H1 (cell line): ENCODE measurements around the gene GLB1L2. TPM values are rescaled to one million over a fixed set of nuclear protein-coding genes. Genes with fewer than 3 reads are reported as not detected.

ENCODE experiments used
- CTCF ChIA-PET: fragments of 300-600 bp; sonication (Branson Sonifier 250); formaldehyde crosslinking; loops from one replicate; lab custom pipeline; 2021; ENCODE audit not compliant: partially characterized antibody; lab: Charles Lee
- POLR2A ChIA-PET: fragments of 300-600 bp; sonication (Branson Sonifier 250); formaldehyde crosslinking; loops from one replicate; lab custom pipeline; 2021; ENCODE audit warnings: inconsistent platforms; ENCODE audit not compliant: partially characterized antibody; lab: Charles Lee
- DNase-seq, 2 experiments: peaks; one replicate each; pipeline versions ENCODE4 v3.0.0 to v3.0.0-alpha.2; 2010 to 2022; ENCODE audit warnings: low spot score in 2 of 2, low read depth in 1 of 2, mixed read lengths in 1 of 2
- FAIRE-seq: peaks from 2 replicates; lab custom pipeline; 2011; peaks lifted over from hg19 to GRCh38; lab: Jason Lieb, UNC
- H2AFZ ChIP-seq: 2 replicates; pipeline ENCODE4 v1.8.1; 2012; ENCODE audit warnings: low read length, inconsistent platforms
- H2AK5ac ChIP-seq: 2 replicates; pipeline ENCODE4 v1.6.1; 2013; ENCODE audit warnings: low read depth, low read length
- H2BK120ac ChIP-seq: replicated peaks from 2 replicates; pipeline ENCODE3; 2013; ENCODE audit warnings: low read depth, low read length, inconsistent platforms
- H2BK12ac ChIP-seq: 2 replicates; pipeline ENCODE4 v1.6.1; 2013; ENCODE audit warnings: low read depth, low read length
- H2BK15ac ChIP-seq: 2 replicates; pipeline ENCODE4 v1.6.1; 2013; ENCODE audit warnings: low read length
- H2BK20ac ChIP-seq: 2 replicates; pipeline ENCODE4 v1.6.1; 2013; ENCODE audit warnings: low read length
- H2BK5ac ChIP-seq: 2 replicates; pipeline ENCODE4 v1.6.1; 2013; ENCODE audit warnings: low read depth, low read length
- H3K14ac ChIP-seq: 2 replicates; pipeline ENCODE4 v1.6.1; 2013; ENCODE audit warnings: inconsistent platforms; ENCODE audit not compliant: insufficient read length
- H3K18ac ChIP-seq: 2 replicates; pipeline ENCODE4 v1.6.1; 2013; ENCODE audit warnings: low read length; ENCODE audit errors: extremely low read depth
- H3K23ac ChIP-seq: 2 replicates; pipeline ENCODE4 v1.6.1; 2013; ENCODE audit warnings: inconsistent platforms; ENCODE audit not compliant: insufficient read length
- H3K23me2 ChIP-seq: 2 replicates; pipeline ENCODE4 v1.6.1; 2013; ENCODE audit warnings: low read depth, low read length
- H3K27ac ChIP-seq: 2 replicates; pipeline ENCODE4 v1.6.1; 2011; ENCODE audit warnings: low read depth, low read length, inconsistent platforms
- H3K27me3 ChIP-seq, 4 experiments: replicated peaks in 1 of 4; 1 replicate in 1 of 4; 2 replicates in 3 of 4; pipeline versions ENCODE4 v1.6.1 to v1.8.1; 2011 to 2013; ENCODE audit warnings: low read length in 3 of 4, mild to moderate bottlenecking in 3 of 4, inconsistent platforms in 2 of 4, mixed read lengths in 2 of 4, moderate library complexity in 1 of 4; ENCODE audit not compliant: control insufficient read depth in 3 of 4, insufficient read depth in 3 of 4; ENCODE audit errors: extremely low read depth in 1 of 4
- H3K36me3 ChIP-seq, 4 experiments: 2 replicates each; pipeline versions ENCODE4 v1.6.1 to v1.8.1; 2011 to 2013; ENCODE audit warnings: mild to moderate bottlenecking in 4 of 4, low read length in 3 of 4, moderate library complexity in 2 of 4, control low read depth in 1 of 4, inconsistent platforms in 1 of 4; ENCODE audit not compliant: insufficient read depth in 4 of 4, control insufficient read depth in 2 of 4
- H3K4ac ChIP-seq: replicated peaks from 2 replicates; pipeline ENCODE3; 2013; ENCODE audit warnings: low read length, low read depth, mixed read lengths, inconsistent platforms; ENCODE audit not compliant: insufficient read length
- H3K4me1 ChIP-seq, 4 experiments: replicated peaks in 1 of 4; 1 replicate in 1 of 4; 2 replicates in 3 of 4; pipeline versions ENCODE4 v1.6.1 to v1.8.1; 2011 to 2013; ENCODE audit warnings: low read length in 3 of 4, inconsistent platforms in 2 of 4, mixed read lengths in 1 of 4; ENCODE audit not compliant: insufficient read depth in 4 of 4, control insufficient read depth in 3 of 4
- H3K4me2 ChIP-seq, 2 experiments: 2 replicates each; pipeline versions ENCODE4 v1.6.1 to v1.8.1; 2011 to 2013; ENCODE audit warnings: low read depth in 2 of 2, low read length in 2 of 2, control low read depth in 1 of 2, inconsistent platforms in 1 of 2, mild to moderate bottlenecking in 1 of 2; ENCODE audit not compliant: insufficient read depth in 1 of 2
- H3K4me3 ChIP-seq, 4 experiments: fragments of 200-600, 300-600 bp in 1 of 4; sonication (generic), shearing (Covaris generic), sonication (Bioruptor Twin) in 1 of 4; 2 replicates each; pipeline versions ENCODE4 v1.5.1 to v1.8.1; 2011 to 2016; ENCODE audit warnings: low read length in 4 of 4, low read depth in 3 of 4, control low read depth in 2 of 4, inconsistent platforms in 2 of 4, mild to moderate bottlenecking in 2 of 4, mixed read lengths in 1 of 4, moderate library complexity in 1 of 4; ENCODE audit not compliant: insufficient read depth in 2 of 4; ENCODE audit errors: extremely low read depth in 1 of 4
- H3K56ac ChIP-seq: replicated peaks from 2 replicates; pipeline ENCODE3; 2013; ENCODE audit warnings: low read depth, mild to moderate bottlenecking, mixed read lengths, low read length, inconsistent platforms; ENCODE audit not compliant: insufficient read length
- H3K79me1 ChIP-seq: 2 replicates; pipeline ENCODE4 v1.6.1; 2013; ENCODE audit warnings: low read depth, low read length, control low read depth
- H3K79me2 ChIP-seq, 2 experiments: 2 replicates each; pipeline versions ENCODE4 v1.6.1 to v1.8.1; 2012 to 2013; ENCODE audit warnings: low read length in 2 of 2, mild to moderate bottlenecking in 2 of 2, inconsistent platforms in 1 of 2; ENCODE audit not compliant: insufficient read depth in 2 of 2, control insufficient read depth in 1 of 2
- H3K9ac ChIP-seq, 4 experiments: replicated peaks in 1 of 4; 1 replicate in 1 of 4; 2 replicates in 3 of 4; pipeline versions ENCODE4 v1.6.1 to v1.8.1; 2011 to 2013; ENCODE audit warnings: low read depth in 3 of 4, low read length in 3 of 4, control low read depth in 2 of 4, mild to moderate bottlenecking in 2 of 4, moderate library complexity in 2 of 4, inconsistent platforms in 1 of 4; ENCODE audit errors: extremely low read depth in 1 of 4
- H3K9me3 ChIP-seq, 2 experiments: 2 replicates each; pipeline versions ENCODE4 v1.6.1 to v1.8.1; 2012 to 2013; ENCODE audit warnings: mild to moderate bottlenecking in 2 of 2, moderate library complexity in 2 of 2, control low read depth in 1 of 2, inconsistent platforms in 1 of 2, low read depth in 1 of 2, low read length in 1 of 2, mixed read lengths in 1 of 2; ENCODE audit not compliant: insufficient read depth in 2 of 2
- H4K20me1 ChIP-seq, 2 experiments: replicated peaks in 1 of 2; 2 replicates each; pipeline versions ENCODE3 to v1.8.1; 2011 to 2013; ENCODE audit warnings: inconsistent platforms in 2 of 2, low read length in 2 of 2, mild to moderate bottlenecking in 1 of 2; ENCODE audit not compliant: insufficient read depth in 2 of 2, control insufficient read depth in 1 of 2
- H4K5ac ChIP-seq: 2 replicates; pipeline ENCODE4 v1.6.1; 2013; ENCODE audit warnings: low read length, low read depth, mixed read lengths, inconsistent platforms; ENCODE audit not compliant: insufficient read length
- H4K8ac ChIP-seq: 2 replicates; pipeline ENCODE4 v1.8.0; 2013; ENCODE audit warnings: mild to moderate bottlenecking, moderate library complexity, low read length, inconsistent platforms; ENCODE audit not compliant: insufficient read depth; ENCODE audit errors: extremely low read depth
- H4K91ac ChIP-seq: replicated peaks from 2 replicates; pipeline ENCODE3; 2013; ENCODE audit warnings: low read length, mixed read lengths, inconsistent platforms; ENCODE audit not compliant: insufficient read length
- ASH2L ChIP-seq: fragments of 200-600, 300-600 bp; sonication (generic); IDR thresholded peaks from one replicate; pipeline ENCODE4 v1.7.1; 2017; ENCODE audit warnings: low read length
- BRCA1 ChIP-seq: IDR thresholded peaks from 2 replicates; pipeline ENCODE4 v1.6.1; 2012; ENCODE audit warnings: low read depth, low read length, improper control_type of control experiment
- CBX8 ChIP-seq: fragments of 300-800, 300-1000 bp; sonication (generic); IDR thresholded peaks from 2 replicates; pipeline ENCODE4 v1.7.1; 2016; ENCODE audit warnings: low read depth, low read length, borderline replicate concordance
- CTBP2 ChIP-seq: IDR thresholded peaks from 2 replicates; pipeline ENCODE4 v1.7.0; 2011; ENCODE audit warnings: borderline replicate concordance, mild to moderate bottlenecking, moderate library complexity, mixed read lengths, low read length; ENCODE audit not compliant: insufficient read depth, insufficient read length
- E2F6 ChIP-seq: IDR thresholded peaks from 2 replicates; pipeline ENCODE4 v1.6.1; 2012; ENCODE audit warnings: inconsistent platforms
- NANOG ChIP-seq: IDR thresholded peaks from 2 replicates; pipeline ENCODE4 v1.6.1; 2011; ENCODE audit warnings: low read length, low read depth, mild to moderate bottlenecking, inconsistent platforms; ENCODE audit not compliant: insufficient read depth, poor library complexity, severe bottlenecking
- RAD21 ChIP-seq, 2 experiments: IDR thresholded peaks in 1 of 2; conservative IDR thresholded peaks in 1 of 2; 2 replicates each; pipeline ENCODE4 v1.6.1; 2011; ENCODE audit warnings: low read depth in 2 of 2, low read length in 2 of 2, improper control_type of control experiment in 1 of 2, inconsistent platforms in 1 of 2, mild to moderate bottlenecking in 1 of 2, moderate library complexity in 1 of 2
- RFX5 ChIP-seq: IDR thresholded peaks from 2 replicates; pipeline ENCODE4 v1.6.1; 2011; ENCODE audit warnings: low read depth, low read length, improper control_type of control experiment, borderline replicate concordance
- SIRT6 ChIP-seq: IDR thresholded peaks from one replicate; pipeline ENCODE4 v1.7.1; 2012; ENCODE audit warnings: low read length, inconsistent platforms
- SIX5 ChIP-seq: IDR thresholded peaks from 2 replicates; pipeline ENCODE4 v1.6.1; 2011; ENCODE audit warnings: mild to moderate bottlenecking, low read depth, low read length
- SP2 ChIP-seq: IDR thresholded peaks from 2 replicates; pipeline ENCODE4 v1.6.1; 2012; ENCODE audit warnings: mild to moderate bottlenecking, low read length, inconsistent platforms
- SP4 ChIP-seq: IDR thresholded peaks from 2 replicates; pipeline ENCODE4 v1.6.1; 2012; ENCODE audit warnings: low read length, inconsistent platforms
- WGBS, 2 experiments: shearing (Covaris generic) in 1 of 2; methylation state at CpG; one replicate each; pipeline versions ENCODE4 v1.1.6 to v1.1.7; 2013 to 2015; ENCODE audit warnings: low lambda C conversion rate in 2 of 2, mixed read lengths in 2 of 2, inconsistent platforms in 1 of 2, low coverage in 1 of 2, missing lambda C conversion rate in 1 of 2; ENCODE audit not compliant: insufficient replicate concordance in 2 of 2, insufficient coverage in 1 of 2, insufficient read length in 1 of 2; ENCODE audit errors: extremely low coverage in 1 of 2, missing lambda C conversion rate in 1 of 2; 5-methylcytosine and 5-hydroxymethylcytosine counted together
- polyA plus RNA-seq, 7 experiments: library from polyadenylated mRNA; depleted of rRNA in 3 of 7; stranded (reverse) in 5 of 7; unstranded in 2 of 7; fragments of >200 nt in 5 of 7; fragments of 200-250 nt in 2 of 7; gene quantifications; 1 replicate in 5 of 7; 2 replicates in 1 of 7; 4 replicates in 1 of 7; pipeline versions ENCODE4 v1.2.1 to v1.2.3, GENCODE V29; 2011 to 2013; ENCODE audit warnings: missing spikeins in 2 of 7, mixed read lengths in 2 of 7
- total RNA-seq: library from RNA; stranded (reverse); fragmentation: NEBNext Ultra II Directional; extraction: Animal tissue kit (Norgen Biotek cat#: 25700); gene quantifications from 2 replicates; pipeline ENCODE4 v1.2.1, GENCODE V29; 2021

GLB1L2 gene
- total and polyA plus RNA-seq, 2 of the 8 experiments (the other 6 are each of a cell fraction or from before 2014, with no cell fraction given), result 4.4 to 7.9 TPM

- no peak overlapping the region for H2BK12ac ChIP-seq
- no peak overlapping the region for H3K4me3 ChIP-seq
- ChIA-PET POLR2A (no interaction called here), CTCF (interaction anchor here (0.6 to 1.7 kb wide), 3 partner anchors 10 to 151 kb away, joined by 3 to 6 read pairs (median 4); no protein-coding TSS in a partner anchor)
- no peak overlapping the region for H3K4ac ChIP-seq
- H4K5ac ChIP-seq, result no peak overlapping the region
- WGBS, 2 experiments, result 86% methylated on average over 6 of the region's 6 CpGs; no CpG with 5 or more reads in 1 of the 2 experiments
- H2BK20ac ChIP-seq, result no peak overlapping the region
- FAIRE-seq, result peak; percentile 32
- no peak overlapping the region for H3K23ac ChIP-seq
- H4K8ac ChIP-seq, result no peak overlapping the region
- H2BK120ac ChIP-seq, result no peak overlapping the region
- H2AFZ ChIP-seq, result no peak overlapping the region
- H3K27ac ChIP-seq, result no peak overlapping the region
- no peaks in the 10 kb centered on the region for H3K79me2 ChIP-seq
- H3K18ac ChIP-seq, result no peak overlapping the region
- no peaks in the 10 kb centered on the region; a peak in 1 of 7 replicates for H3K27me3 ChIP-seq
- H3K56ac ChIP-seq, result no peak overlapping the region
- H2AK5ac ChIP-seq, result no peak overlapping the region
- no peak overlapping the region for H2BK5ac ChIP-seq
- no peak for DNase-seq
- H2BK15ac ChIP-seq, result no peak overlapping the region
- H3K4me1 ChIP-seq, result peaks cover 0 to 3% (median 1%) of the 10 kb centered on the region in 4 experiments; a peak in 3 of 7 replicates
- H3K9me3 ChIP-seq, result no peaks in the 10 kb centered on the region
- no peak overlapping the region for H3K4me2 ChIP-seq
- TF ChIP-seq SIX5 (no peak), RFX5 (no peak), SP2 (no peak), RAD21 (IDR thresholded peaks at IDR 0.05 in 1 of 2, conservative IDR thresholded peaks at IDR 0.05 in 1 of 2; ENCODE audit: low read depth in 2 of 2, low read length in 2 of 2) (no peak), ASH2L (no peak), SP4 (no peak), NANOG (no peak), BRCA1 (no peak), SIRT6 (no peak), CBX8 (no peak), E2F6 (no peak), CTBP2 (no peak)
- no peaks in the 10 kb centered on the region for H4K20me1 ChIP-seq
- no peak overlapping the region for H4K91ac ChIP-seq
- no peak overlapping the region for H3K14ac ChIP-seq
- H3K9ac ChIP-seq, result no peak overlapping the region
- no peaks in the 10 kb centered on the region for H3K23me2 ChIP-seq
- H3K36me3 ChIP-seq, result no peaks in the 10 kb centered on the region
- no peaks in the 10 kb centered on the region for H3K79me1 ChIP-seq
Measured at GRCh38 chr11:134349109-134349801, 17.5 kb downstream of the GLB1L2 start.
